Uterus (tissue), 2 donors: ENCODE results near the gene CCDC127.

Source experiments
- CTCF ChIP-seq, 4 experiments: fragments of 200-600 bp in 2 of 4; fragments of 450-650 bp in 2 of 4; sonication (generic) in 2 of 4; IDR thresholded peaks; one replicate each; pipeline ENCODE4 v1.5.1; 2016 to 2019; ENCODE audit warnings: antibody characterized with exemption in 4 of 4, mild to moderate bottlenecking in 2 of 4, moderate library complexity in 1 of 4
- POLR2A ChIP-seq, 2 donors: fragments of 450-650 bp; IDR thresholded peaks; one replicate each; pipeline ENCODE4 v1.6.1; 2016; ENCODE audit warnings: antibody characterized with exemption in 2 of 2, mild to moderate bottlenecking in 1 of 2, moderate library complexity in 1 of 2

GRCh38 chr5:219991-220390 lies 2.0 kb upstream of the CCDC127 start:
- no peak for TF ChIP-seq CTCF (IDR thresholded peaks at IDR 0.05)
- TF ChIP-seq POLR2A (IDR thresholded peaks at IDR 0.05): no peak
